ENCODE data around the gene DR1.
"Not testable (repeated sequence)": the region's sequence is repeated elsewhere in the genome, so short reads cannot be mapped to it uniquely, and the experiment has no call there.

DR1 gene

DNA sequence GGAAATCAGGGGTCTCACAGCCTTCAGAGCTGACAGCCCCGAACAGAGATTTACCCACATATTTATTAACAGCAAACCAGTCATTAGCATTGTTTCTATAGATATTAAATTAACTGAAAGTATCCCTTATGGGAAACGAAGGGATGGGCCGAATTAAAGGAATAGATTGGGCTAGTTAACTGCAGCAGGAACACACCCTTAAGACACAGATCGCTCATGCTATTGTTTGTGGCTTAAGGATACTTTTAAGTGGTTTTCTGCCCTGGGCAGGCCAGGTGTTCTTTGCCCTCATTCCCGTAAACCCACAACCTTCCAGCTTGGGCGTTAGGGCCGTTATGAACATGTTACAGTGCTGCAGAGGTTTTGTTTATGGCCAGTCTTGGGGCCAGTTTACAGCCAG is 40.6 kb downstream of the DR1 start:
- not testable (repeated sequence) for DNase-seq (ENCODE audit: low spot score)

DNA sequence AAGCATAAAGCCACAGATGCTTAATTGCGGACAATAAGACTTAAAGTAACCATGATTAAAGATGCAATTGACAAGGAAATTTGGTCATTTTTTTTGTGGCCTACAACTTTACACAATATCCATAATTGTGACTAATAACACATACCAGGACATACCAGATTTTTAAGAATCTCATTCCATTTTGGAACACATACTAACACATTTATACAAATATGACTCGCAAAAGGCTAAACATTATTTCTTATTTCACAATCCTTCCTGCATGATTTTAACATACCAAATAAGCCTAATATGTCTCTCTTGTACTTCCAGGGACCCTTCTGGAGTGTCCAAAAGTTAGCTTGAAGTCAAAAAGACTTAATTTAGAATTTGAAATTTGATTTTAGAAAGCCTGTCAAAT is 48.8 kb downstream of the DR1 start:
- no peak for DNase-seq (ENCODE audit: low spot score)

DNA sequence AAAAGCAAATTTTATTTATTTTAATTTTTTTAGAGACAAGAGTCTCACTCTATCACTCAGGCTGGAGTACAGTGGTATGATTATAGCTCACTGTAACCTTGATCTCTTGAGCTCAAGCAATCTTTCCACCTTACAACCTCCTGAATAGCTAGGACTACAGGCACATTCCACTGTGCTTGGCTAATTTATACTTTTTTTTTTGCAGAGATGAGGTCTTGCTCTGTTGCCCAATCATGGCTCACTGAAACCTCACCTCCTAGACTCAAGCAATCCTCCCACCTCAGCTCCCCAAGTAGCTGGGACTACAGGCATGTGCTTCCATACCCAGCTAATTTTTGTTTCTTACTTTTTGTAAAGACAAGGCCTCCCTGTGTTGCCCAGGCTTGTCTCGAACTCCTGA is 49.5 kb downstream of the DR1 start:
- no peak for DNase-seq (ENCODE audit: low spot score)

DNA sequence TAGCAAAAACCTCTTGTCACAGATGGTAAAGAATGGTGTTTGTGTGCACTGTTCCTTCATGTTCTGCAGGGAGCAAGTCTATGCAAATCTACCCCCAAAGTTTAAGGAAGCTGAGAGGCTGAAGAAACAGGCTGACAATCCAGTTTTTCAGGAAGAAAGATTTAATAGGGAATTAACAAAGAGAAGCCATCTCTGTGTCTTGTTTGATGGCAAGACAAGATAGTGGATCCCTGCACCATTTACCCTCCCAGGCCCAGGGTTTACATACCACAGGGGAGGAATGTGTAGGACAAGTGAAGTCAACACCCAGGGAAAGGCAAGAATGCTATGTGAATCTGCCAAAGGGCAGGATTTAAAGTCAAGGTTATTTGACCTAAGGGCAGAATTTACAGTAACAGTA is 54.1 kb downstream of the DR1 start:
- no peak for DNase-seq (ENCODE audit: low spot score)

DNA sequence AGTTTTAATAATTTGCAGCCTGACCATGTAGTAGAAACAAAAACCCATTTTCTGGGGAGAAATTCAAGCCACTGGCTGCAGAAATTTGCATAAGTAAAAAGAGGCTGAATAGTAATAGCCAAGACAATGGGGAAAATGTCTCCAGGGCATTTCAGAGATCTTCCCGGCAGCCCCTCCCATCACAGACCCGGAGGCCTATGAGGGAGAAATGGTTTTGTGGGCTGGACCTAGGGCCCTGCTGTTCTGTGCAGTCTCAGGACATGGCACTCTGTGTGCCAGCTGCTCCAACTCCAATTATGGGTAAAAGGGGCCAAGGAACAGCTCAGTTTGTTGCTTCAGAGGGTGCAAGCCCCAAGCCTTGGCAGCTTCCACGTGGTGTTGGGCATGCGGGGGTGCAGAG is 62.5 kb downstream of the DR1 start:
- DNase-seq (ENCODE audit: low spot score) = no peak

DNA sequence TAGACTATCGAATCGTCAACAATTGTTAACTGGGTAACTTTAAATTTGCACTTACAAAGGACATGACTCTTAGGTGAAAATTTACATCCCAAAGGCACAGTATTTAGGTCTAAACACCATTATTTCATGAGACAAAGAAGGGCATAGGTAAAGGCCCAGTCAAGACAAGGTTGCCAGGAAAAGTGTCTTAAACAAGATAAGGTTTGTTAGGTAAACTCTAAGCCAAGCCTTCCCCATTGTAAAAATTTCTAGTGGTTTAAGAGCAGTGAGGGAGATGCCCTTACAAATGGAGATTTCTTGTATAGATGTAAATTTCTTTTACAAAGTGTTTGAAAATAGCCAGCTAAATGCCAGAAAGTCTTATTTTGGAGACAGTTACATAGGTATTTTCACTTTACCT is 65.3 kb downstream of the DR1 start:
- no peak for DNase-seq (ENCODE audit: low spot score)

DNA sequence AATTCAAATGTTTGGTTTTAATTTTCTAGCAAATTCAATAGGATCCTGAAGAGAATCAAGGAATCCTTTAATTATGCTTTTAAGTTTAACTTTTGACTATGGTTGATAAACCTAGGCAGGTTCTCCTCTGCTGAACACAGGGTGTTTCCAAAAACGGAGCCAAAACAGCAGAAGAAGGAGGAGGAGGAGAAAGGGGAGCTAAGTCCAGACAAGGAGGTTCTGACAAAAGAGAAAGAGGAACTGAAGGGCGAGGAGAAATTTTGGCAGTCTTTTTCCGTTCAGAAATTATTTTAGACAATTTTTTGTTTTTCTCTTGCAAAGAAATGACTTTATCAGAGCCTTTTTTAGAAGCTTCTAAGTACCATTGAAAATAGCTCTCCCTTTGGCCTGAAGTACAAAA is 69.0 kb downstream of the DR1 start:
- no peak for DNase-seq (ENCODE audit: low spot score)

DNA sequence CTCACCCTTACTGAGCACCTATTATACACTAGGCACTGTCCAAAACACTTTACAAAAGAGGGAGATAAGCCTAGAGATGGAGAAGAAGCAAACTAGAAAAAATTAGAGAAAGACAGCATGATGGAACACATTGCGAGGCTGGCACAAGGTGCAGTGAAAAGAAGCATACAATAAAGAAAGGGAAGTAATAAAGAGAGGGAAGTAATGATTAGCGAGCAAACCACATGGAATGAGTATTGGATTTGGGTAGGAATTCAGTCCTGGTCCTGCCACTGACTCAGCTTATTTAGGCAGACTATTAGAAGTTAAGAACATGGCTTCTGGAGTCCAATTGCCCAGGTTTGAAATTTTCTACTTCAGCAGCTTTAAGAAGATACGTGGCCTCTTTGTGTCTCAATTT is 69.6 kb downstream of the DR1 start:
- DNase-seq (ENCODE audit: low spot score) = no peak

DNA sequence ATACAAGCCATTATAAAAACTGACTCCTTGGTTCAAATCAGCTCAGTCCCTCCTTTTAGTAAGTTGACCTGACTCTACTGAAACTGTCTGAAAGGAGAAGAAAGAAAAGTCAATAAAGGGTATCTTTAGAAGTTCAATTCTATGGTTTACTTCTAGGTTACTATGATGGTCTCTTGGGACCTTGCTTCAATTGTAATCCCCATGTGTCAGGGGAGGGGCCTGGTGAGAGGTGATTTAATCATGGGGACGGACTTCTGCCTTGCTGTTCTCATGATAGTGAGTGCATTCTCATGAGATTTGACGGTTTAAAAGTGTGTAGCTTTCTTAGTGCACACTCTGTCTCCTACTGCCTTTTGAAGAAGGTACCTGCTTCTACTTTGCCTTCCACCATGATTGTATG is 70.5 kb downstream of the DR1 start:
- no peak for DNase-seq (ENCODE audit: low spot score)

All from hematopoietic multipotent progenitor cell treated with erythropoietin and hydrocortisone succinate and interleukin-3 and kit ligand, for 15 days (in vitro differentiated cells).